PC-9 (cell line): ENCODE measurements around the gene BICRAL. TPM values are rescaled to one million over a fixed set of nuclear protein-coding genes. Genes with fewer than 3 reads are reported as not detected.
"Not testable (repeated sequence)": the region's sequence is repeated elsewhere in the genome, so short reads cannot be mapped to it uniquely, and the experiment has no call there.

Experiments used
- BruUV-seq: library from RNA; stranded (reverse); fragments of 400-500 nt; replicated peaks from 2 replicates; lab custom pipeline; 2021; lab: Mats Ljungman, UMichigan
- CTCF ChIA-PET: fragments of 300-600 bp; sonication (Branson Sonifier 250); formaldehyde crosslinking; loops from one replicate; lab custom pipeline; 2022; ENCODE audit warnings: antibody characterized with exemption; lab: Charles Lee
- POLR2A ChIA-PET: fragments of 300-600 bp; sonication (Branson Sonifier 250); formaldehyde crosslinking; loops from one replicate; lab custom pipeline; 2022; ENCODE audit warnings: antibody characterized with exemption; ENCODE audit not compliant: unreplicated experiment; lab: Charles Lee
- DNase-seq, 2 experiments: peaks; one replicate each; pipeline versions ENCODE4 v3.0.0 to v3.0.0-alpha.2; 2015 to 2022; ENCODE audit warnings: mixed read lengths in 1 of 2
- H2AFZ ChIP-seq: fragments of 200-600 bp; sonication (generic); 2 replicates; pipeline ENCODE4 v1.8.1; 2017; ENCODE audit warnings: antibody characterized with exemption
- H3F3A ChIP-seq: fragments of 200-600 bp; sonication (generic); 2 replicates; pipeline ENCODE4 v1.8.1; 2017; ENCODE audit warnings: antibody characterized with exemption, mild to moderate bottlenecking, low read depth; ENCODE audit not compliant: insufficient read depth
- H3K27ac ChIP-seq: fragments of 200-600 bp; sonication (generic); 2 replicates; pipeline ENCODE4 v1.6.1; 2016; ENCODE audit warnings: mixed run types
- H3K27me3 ChIP-seq: fragments of 200-600 bp; sonication (generic); 2 replicates; pipeline ENCODE4 v1.6.1; 2016; ENCODE audit warnings: low read depth, mixed run types; ENCODE audit not compliant: insufficient read depth
- H3K36me3 ChIP-seq: fragments of 200-600 bp; sonication (generic); 2 replicates; pipeline ENCODE4 v1.6.1; 2016; ENCODE audit warnings: low read depth, mixed run types
- H3K4me1 ChIP-seq: fragments of 200-600 bp; sonication (generic); replicated peaks from 2 replicates; pipeline ENCODE4 v1.6.1; 2016; ENCODE audit warnings: mixed run types; ENCODE audit not compliant: insufficient read depth
- H3K4me2 ChIP-seq: fragments of 200-600 bp; sonication (generic); 2 replicates; pipeline ENCODE4 v1.6.1; 2017; ENCODE audit warnings: mixed run types
- H3K4me3 ChIP-seq: fragments of 200-600 bp; sonication (generic); 2 replicates; pipeline ENCODE4 v1.6.1; 2016; ENCODE audit warnings: mixed run types
- H3K79me2 ChIP-seq: fragments of 200-600 bp; sonication (generic); 2 replicates; pipeline ENCODE4 v1.6.1; 2017; ENCODE audit warnings: low read depth, mixed run types
- H3K9me2 ChIP-seq: fragments of 200-600 bp; sonication (generic); 2 replicates; pipeline ENCODE4 v1.8.1; 2017; ENCODE audit warnings: mild to moderate bottlenecking; ENCODE audit not compliant: insufficient read depth
- H3K9me3 ChIP-seq: fragments of 200-600 bp; sonication (generic); 2 replicates; pipeline ENCODE4 v1.8.1; 2016; ENCODE audit warnings: low read depth; ENCODE audit not compliant: insufficient read depth
- H4K20me1 ChIP-seq: fragments of 200-600 bp; sonication (generic); 2 replicates; pipeline ENCODE4 v1.8.1; 2017; ENCODE audit not compliant: insufficient read depth
- EZH2 ChIP-seq: fragments of 200-600 bp; sonication (generic); IDR thresholded peaks from 2 replicates; pipeline ENCODE4 v1.8.0; 2017; ENCODE audit warnings: antibody characterized with exemption, low read depth
- intact Hi-C: fragments of 100-400 bp; cut with micrococcal nuclease; formaldehyde crosslinking; loops from one replicate; pipeline ENCODE4 v1.10.0; 2022; ENCODE audit not compliant: unreplicated experiment
- total RNA-seq: library from RNA; stranded (reverse); gene quantifications from 2 replicates; pipeline ENCODE4 v1.2.3, GENCODE V29; 2021
- TF ChIP-seq, protein P1 (sequence below): fragments of 200-600 bp; sonication (generic); conservative IDR thresholded peaks from 2 replicates; pipeline ENCODE4 v1.6.1; 2017; ENCODE audit warnings: mixed run types, antibody characterized with exemption, mild to moderate bottlenecking, moderate library complexity

The BICRAL gene
- total RNA-seq, 1 experiment from 2014 or later, result 12.9 TPM

DNA sequence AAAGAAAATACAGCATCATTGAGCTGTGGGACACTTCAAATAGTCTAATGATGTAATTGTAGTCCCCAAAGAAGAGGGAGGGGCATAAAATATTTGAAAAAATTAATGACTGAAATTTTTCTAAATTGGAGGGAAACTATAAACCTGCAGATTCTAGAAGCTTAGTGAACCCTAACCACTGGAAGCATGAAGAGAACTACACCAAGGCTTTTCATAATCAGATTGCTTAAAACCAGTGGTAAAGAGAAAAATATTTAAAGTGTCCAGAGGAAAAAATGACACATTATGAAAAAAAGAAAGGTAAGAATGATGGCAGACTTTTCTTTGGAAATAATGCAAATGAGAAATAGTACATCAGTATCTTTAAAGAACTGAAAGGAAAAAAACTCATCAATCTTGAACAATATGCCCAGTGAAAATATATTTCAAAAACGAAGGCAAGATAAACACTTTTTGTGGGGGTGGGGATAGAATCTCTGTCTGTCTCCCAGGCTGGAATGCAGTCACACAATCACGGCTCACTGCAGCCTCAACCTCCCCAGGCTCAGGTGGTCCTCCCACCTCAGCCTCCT lies 31.3 kb downstream of the BICRAL start:
- 0 out of 2 replicates have a peak, but pooled peaks cover 7% of the 10 kb centered on the region for H3F3A ChIP-seq
- H3K4me1 ChIP-seq, result no peaks in the 10 kb centered on the region
- BruUV-seq, result no TSS peak
- H2AFZ ChIP-seq, result no peak overlapping the region
- ChIA-PET POLR2A (no interaction called here), CTCF (no interaction called here)
- no peaks in the 10 kb centered on the region for H4K20me1 ChIP-seq
- H3K27me3 ChIP-seq, result no peaks in the 10 kb centered on the region
- H3K9me2 ChIP-seq, result no peaks in the 10 kb centered on the region
- intact Hi-C loops, result no loop called here
- H3K79me2 ChIP-seq, result no peaks in the 10 kb centered on the region
- H3K36me3 ChIP-seq, result 0 out of 2 replicates have a peak, but pooled peaks cover 4% of the 10 kb centered on the region
- H3K9me3 ChIP-seq, result no peaks in the 10 kb centered on the region
- TF ChIP-seq, protein P1, sequence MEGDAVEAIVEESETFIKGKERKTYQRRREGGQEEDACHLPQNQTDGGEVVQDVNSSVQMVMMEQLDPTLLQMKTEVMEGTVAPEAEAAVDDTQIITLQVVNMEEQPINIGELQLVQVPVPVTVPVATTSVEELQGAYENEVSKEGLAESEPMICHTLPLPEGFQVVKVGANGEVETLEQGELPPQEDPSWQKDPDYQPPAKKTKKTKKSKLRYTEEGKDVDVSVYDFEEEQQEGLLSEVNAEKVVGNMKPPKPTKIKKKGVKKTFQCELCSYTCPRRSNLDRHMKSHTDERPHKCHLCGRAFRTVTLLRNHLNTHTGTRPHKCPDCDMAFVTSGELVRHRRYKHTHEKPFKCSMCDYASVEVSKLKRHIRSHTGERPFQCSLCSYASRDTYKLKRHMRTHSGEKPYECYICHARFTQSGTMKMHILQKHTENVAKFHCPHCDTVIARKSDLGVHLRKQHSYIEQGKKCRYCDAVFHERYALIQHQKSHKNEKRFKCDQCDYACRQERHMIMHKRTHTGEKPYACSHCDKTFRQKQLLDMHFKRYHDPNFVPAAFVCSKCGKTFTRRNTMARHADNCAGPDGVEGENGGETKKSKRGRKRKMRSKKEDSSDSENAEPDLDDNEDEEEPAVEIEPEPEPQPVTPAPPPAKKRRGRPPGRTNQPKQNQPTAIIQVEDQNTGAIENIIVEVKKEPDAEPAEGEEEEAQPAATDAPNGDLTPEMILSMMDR, result no peak
- no peak overlapping the region for H3K27ac ChIP-seq
- no peak overlapping the region for H3K4me3 ChIP-seq
- DNase-seq, result no peak
- no peak overlapping the region for H3K4me2 ChIP-seq

DNA sequence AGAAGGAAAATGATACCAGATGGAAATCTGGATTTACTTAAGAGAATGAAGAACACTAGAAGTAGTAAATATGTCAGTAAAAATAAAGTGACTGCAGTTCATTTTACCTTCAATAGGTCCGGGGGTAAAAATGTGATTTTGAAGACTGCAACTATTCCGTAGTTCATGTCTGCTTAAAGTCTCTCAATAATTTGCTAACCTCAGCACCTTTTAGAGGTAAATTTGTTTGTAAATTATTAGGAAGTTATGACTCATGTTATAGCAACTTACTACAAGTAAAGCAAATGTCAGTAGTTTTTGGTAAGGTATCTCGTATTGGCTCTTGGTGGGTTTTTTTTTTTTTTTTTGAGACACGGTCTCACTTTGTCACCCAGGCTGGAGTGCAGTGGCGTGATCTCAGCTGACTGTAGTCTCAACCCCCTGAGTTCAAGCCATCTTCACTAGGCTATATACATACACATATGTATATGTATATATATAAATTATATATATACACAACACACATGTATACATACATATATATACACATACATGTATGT lies 32.1 kb downstream of the BICRAL start:
- H3K79me2 ChIP-seq, result no peaks in the 10 kb centered on the region
- H4K20me1 ChIP-seq, result no peaks in the 10 kb centered on the region
- H3K36me3 ChIP-seq, result 0 out of 2 replicates have a peak, but pooled peaks cover 4% of the 10 kb centered on the region
- no peak overlapping the region for H2AFZ ChIP-seq
- DNase-seq, result no peak
- no peak overlapping the region for H3K4me2 ChIP-seq
- CTCF ChIA-PET, result no interaction called here
- no peaks in the 10 kb centered on the region for H3K9me3 ChIP-seq
- 0 out of 2 replicates have a peak, but pooled peaks cover 7% of the 10 kb centered on the region for H3F3A ChIP-seq
- no peak overlapping the region for H3K4me3 ChIP-seq
- intact Hi-C loops, result no loop called here
- TF ChIP-seq EZH2, result no peak
- TF ChIP-seq, protein P1, result no peak
- H3K4me1 ChIP-seq, result no peaks in the 10 kb centered on the region
- BruUV-seq, result no TSS peak
- no peaks in the 10 kb centered on the region for H3K27me3 ChIP-seq
- no peak overlapping the region for H3K27ac ChIP-seq
- POLR2A ChIA-PET, result no interaction called here
- H3K9me2 ChIP-seq, result no peaks in the 10 kb centered on the region

DNA sequence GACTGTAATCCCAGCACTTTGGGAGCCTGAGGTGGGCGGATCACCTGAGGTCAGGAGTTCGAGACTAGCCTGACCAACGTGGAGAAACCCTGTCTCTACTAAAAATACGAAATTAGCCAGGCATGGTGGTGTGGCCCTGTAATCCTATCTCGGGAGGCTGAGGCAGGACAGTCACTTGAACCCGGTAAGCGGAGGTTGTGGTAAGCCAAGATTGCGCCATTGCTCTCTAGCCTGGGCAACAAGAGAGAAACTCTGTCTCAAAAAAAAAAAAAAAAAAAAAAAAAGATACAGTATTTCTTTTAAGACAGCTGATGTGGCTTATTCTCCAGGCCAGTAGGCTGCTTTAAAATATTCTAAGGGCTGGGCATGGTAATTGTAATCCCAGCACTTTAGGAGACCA lies 33.9 kb downstream of the BICRAL start:
- H3K4me1 ChIP-seq, H3F3A ChIP-seq, H2AFZ ChIP-seq, BruUV-seq, H3K9me3 ChIP-seq, H3K27me3 ChIP-seq, intact Hi-C loops, H3K27ac ChIP-seq, H3K4me3 ChIP-seq, H3K4me2 ChIP-seq, H4K20me1 ChIP-seq, DNase-seq, H3K79me2 ChIP-seq, H3K36me3 ChIP-seq, H3K9me2 ChIP-seq: not testable (repeated sequence)
- ChIA-PET CTCF (interaction anchor here (0.7 kb wide), 1 partner anchor 10 kb away, joined by 7 read pairs; no protein-coding TSS in a partner anchor), POLR2A (interaction anchor here (0.6 kb wide), 1 partner anchor 40 kb away, joined by 3 read pairs; no protein-coding TSS in a partner anchor)
